GM10847 (cell line): ENCODE data around the gene GLRX3.

Experiments used
- POLR2A ChIP-seq: IDR thresholded peaks from 2 replicates; pipeline ENCODE4 v1.6.1; 2011; ENCODE audit not compliant: insufficient read length; ENCODE audit errors: extremely low read depth

GLRX3 gene

DNA sequence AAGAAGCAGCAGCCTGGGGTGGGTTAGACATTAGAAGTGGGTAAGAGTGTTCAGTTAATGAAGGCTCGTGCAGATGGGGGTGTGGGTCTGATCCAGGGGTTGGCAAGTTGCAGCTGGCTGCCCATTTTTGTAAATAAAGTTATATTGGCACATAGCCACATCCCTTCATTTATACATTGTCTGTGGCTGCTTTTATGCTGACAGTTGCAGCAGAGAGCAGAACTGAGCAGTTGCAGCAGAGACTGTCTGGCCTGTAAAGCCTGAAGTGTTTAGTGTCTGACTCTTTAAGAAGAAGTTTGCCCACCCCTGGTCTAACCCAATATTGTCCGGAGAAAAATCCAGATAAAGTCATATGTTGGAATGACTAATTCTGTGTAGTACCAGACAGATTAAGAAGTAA, 38.1 kb downstream of the GLRX3 start:
- no peak for TF ChIP-seq POLR2A

DNA sequence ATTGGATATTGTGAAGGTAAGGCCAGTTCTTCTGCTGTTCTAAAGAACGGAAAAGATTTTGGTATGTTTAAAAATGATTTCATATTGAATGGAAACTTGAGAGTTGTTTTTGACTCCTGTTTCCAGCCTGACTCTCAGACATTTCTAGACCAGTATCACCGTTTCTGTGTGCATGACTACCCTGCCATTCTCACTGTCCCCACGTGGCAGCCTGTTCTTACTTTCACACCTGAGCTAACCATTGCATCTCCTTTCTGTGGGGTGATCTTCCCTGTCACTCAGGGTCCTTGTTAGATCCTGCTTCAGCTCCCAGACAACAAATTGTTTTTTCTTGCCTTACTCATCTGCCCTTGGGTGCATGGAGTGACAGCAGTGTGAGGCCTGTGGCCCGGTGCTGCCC, 38.9 kb downstream of the GLRX3 start:
- no peak for TF ChIP-seq POLR2A

DNA sequence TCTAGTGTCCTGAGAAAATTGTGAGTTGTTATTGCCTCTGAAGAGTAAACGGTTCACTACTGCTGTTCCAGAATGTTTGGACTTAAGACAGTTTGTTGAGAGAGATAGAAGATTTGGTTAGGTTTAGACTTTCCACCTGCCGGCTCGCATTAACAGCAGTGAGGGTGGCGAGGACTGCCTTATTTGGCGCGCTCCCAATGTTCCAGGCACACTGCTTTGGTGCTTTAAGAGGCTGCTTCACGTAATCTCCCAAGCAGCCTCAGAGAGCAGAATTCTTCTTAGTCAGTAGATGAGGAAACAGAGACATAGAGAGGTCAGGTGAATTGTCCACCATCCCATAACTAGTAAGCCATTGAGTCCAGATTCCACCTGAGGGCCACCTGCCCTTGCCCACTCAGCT, 41.1 kb downstream of the GLRX3 start:
- TF ChIP-seq POLR2A = no peak

DNA sequence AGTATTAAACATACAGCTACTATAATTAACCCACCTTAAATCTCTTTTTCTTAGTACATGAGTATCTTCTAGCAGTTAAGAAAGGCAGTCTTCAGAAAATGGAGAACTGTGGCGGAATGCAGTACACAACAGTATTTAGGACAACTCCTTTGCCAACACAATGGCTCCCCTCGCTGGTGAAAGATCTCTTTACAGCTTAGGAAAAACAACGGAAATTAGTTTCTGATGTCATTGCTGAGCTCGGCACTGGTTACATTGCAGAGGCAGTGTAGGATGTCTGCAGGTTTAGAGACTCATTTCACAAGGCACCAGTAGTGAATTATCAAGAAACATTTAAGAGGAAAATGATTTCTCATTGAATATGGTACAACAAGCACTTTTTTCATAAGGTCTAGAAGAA, 43.4 kb downstream of the GLRX3 start:
- TF ChIP-seq POLR2A = no peak

DNA sequence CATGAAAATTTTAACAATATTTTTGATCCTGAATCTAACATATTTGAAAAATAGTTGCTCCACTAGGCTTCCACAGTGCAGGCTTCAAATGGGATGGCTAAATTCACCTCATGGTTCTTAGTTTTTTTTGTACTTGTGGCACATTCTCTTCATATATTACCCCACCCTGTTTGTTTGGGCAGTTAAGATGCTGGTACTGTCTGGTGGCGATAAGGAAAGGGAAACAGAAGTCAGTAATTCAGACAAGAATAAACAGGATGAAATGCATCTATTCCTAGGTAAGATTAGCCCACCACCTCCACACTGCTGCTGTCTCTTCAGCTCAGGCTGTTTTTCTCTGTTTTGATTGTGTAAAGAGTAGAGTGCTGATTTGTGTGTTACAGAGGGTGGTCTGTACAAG, 44.2 kb downstream of the GLRX3 start:
- TF ChIP-seq POLR2A = no peak

DNA sequence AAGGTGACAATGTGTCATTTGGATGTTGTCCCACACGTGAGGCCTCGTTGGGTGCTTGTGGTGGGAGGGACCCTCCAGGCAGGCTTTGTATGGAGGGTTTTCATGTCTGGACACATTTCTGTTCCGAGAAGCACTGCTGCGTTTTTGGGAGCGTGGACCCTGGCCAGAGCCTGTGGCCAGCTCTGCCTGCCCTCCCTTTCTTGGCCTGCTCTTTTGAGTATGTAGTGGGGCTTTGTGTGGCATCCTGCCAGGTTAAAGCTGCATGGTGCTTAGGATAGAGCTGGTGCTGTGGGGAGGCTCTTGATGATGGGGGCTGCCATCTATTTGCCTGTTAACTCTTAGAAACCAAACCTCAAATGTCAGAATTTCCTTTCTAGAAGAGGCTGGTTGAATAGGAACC, 45.7 kb downstream of the GLRX3 start:
- no peak for TF ChIP-seq POLR2A

DNA sequence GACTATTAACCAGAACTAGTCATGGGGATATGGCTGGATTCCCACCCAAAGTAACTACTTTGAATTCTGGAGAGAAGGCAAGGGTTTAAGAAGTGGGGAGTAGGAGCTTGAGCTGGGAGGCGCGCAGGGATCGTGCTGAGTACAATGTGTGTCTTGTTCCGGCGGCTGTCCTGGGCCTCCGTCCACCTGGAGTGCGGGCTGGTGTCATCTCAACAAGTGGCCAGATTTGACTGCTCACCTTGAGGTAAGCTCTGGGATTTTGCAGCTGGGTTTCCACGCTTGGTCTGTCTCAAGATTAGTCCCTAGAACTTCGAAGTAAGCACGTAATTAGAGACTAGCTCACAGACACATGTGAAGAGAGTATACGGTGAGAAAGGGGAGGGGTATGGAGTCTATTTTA, 49.4 kb downstream of the GLRX3 start:
- TF ChIP-seq POLR2A = no peak

DNA sequence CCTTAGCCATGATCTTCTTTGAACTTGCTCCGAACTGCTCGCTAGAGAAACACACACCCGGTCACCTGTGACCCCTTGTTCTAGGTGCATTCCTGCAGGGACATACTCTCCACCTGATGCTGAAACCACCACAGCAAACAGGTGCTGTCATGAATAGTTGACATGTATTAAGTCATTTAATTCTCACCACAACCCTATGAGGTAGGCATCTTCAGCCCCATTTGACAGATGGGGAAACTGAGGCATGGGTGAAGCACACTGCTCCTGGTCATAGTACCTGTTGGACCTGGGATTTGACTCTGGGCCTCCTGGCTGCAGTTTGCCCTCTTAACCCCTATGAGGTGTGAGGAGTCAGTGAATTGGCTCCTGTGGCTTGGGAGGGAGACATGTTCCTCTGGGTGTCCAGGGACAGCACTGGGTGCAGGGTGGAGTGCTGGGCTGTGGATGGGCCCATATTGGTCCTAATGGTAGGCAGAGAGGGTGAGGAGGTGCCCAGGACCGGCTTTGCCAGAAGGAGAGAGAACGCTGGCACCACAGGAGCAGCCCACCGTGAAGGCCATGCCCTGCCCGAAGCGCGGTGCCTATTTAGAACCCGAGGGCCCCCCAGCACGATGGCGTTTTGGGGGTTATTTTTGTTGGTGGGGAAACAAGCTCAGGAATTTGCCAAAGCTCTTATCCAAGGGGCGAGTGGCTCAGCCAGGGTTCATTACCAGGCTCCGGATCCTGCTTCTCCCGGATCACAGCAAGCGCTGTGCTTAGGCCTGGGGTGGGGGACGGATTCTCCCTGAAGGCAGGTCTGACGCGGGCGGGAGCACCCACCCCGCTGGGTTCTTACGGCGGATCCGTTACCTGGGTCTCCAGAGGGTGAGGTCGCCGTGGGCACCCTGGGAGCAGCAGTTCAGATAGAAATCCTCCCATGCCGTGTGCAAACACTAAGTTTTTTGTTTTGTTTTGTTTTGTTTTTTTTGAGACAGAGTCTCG, 52.3 kb downstream of the GLRX3 start:
- TF ChIP-seq POLR2A = no peak

DNA sequence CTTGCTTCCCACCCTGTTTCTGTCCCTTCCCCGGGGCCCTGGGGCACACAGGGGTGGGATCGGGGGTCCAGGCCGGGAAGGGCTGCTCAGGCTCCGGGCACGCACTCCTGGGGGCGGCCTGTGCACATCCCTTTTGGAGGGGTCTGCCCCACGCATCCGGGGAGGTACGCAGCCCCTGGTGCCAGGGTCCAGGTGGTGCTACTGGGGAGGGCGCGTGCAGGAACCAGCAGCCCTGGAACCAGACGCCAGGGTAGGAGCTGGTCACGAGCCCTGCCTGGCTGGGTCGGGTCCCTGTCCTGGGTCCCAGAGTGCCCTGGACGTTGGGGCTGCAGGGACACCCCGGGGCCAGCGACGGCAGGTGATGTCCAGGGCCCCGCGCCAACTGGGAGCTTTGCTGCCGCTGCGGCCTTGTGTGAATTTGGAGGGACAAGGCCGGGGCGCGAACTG, 53.4 kb downstream of the GLRX3 start:
- no peak for TF ChIP-seq POLR2A

DNA sequence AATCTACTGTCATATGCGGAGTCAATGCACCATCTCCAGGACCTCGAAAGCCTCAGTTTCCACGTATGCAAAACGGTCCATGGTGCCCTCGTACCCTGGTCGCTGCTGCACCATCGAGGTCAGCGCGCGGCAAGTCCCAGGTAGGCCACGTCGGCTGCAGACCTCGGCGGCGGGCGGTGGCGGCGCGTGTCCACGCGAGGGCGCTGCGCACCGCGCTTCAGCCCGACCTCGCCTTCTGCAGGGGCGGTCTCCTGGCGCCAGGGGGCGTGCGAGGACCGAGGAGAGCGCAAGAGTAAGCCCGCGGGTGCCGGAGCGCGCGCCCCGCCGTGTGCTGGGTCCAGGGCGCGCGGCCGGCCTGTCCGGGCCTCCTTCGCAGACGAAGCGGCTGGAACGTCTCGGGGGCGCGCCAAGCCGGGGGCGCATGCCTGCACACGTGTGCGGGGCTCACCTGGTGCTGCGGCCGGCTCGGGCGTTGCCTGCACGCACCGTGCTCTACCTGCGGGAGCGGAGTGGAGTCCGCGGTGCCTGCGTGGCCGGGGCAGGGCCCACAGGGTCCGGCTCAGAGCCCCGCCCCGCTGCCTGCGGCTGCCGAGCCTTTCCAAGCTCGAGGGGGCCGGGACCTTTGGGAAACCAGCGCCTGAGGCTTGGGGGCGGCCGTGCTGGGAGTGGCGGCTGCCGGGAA, 54.0 kb downstream of the GLRX3 start:
- TF ChIP-seq POLR2A = no peak

DNA sequence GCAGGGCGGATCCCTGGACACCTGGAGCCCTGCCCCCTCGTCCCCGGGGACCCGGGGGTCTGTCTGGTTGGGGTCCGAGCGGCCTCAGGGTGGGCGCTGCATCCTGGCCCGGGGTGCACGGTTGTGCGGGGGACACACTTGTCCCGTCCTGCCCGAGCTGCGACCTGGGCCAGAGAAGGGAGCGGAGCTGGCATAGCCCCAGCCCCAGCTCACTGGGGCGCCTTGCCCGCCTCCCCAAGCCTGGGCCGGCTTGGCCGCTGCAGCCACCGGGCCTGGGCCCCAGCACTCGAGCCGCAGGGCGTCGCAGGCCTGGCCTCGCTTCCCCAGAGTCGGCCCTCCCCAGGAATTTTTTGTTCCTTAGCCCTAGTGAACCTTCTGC, 54.5 kb downstream of the GLRX3 start:
- no peak for TF ChIP-seq POLR2A

DNA sequence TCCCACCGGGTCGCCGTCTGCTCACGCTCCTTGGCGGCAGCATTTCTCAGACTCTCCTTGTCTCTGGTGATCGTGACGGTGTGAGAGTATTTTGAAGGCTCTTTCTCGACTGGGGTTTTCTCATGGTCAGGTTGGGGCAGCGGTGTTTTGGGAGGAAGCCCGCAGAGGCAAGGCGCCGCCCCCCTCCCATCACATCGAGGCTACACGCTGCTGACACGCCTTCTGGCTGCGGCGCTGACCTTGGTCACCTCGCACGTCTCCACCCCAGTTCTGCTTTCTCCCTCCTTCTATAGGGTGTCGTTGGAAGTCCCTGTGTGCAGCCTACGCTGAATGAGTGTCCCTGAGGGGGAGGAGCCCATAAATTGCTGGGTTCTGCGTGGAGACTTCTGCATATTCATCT, 55.2 kb downstream of the GLRX3 start:
- TF ChIP-seq POLR2A = no peak

DNA sequence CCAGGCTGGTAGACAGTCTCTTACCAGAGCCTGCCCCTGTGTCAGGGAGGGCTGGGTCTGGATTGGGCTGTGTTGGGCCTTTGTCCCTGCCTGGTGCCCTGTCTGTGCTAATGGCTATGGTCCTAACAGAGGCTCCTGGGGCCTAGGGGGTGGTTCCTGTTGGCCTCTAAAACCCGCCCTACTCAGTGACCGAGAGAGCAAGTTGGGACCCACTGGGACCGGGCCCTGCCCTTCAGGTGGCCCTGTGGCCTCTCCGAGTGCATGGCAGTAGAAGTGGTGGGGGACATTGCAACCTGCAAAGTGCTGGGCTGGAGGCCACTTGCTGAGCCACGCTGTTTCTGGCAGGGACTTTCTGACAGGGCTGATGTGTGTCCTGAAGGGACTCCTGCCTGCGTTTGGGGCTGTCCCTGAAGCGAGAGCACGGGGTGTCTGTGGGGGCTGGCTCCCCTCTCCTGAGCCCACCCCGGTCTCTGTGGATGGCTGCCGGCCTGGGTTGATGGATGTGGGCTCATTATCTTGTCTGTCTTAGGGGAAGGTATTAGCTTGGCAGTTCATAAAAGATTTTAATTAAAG, 56.2 kb downstream of the GLRX3 start:
- TF ChIP-seq POLR2A = no peak

DNA sequence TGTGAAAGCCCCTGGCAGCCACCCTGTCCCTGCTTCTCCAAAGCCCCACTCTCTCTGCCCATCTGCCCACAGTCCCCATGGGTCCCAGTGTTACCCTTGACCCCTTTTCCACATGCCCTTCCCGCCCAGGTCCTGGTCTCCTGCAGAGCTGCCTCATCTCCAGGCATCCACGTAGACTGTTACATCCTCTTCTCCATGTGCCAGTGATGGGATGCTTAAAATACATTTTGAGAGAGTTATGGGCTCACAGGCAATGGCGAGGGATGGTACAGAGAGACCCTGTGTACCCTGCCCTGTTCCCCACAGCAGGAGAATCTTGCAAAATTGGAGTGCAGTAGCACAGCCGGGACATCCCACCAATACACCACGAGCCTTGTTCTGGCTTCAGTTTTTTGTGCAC, 56.8 kb downstream of the GLRX3 start:
- no peak for TF ChIP-seq POLR2A

DNA sequence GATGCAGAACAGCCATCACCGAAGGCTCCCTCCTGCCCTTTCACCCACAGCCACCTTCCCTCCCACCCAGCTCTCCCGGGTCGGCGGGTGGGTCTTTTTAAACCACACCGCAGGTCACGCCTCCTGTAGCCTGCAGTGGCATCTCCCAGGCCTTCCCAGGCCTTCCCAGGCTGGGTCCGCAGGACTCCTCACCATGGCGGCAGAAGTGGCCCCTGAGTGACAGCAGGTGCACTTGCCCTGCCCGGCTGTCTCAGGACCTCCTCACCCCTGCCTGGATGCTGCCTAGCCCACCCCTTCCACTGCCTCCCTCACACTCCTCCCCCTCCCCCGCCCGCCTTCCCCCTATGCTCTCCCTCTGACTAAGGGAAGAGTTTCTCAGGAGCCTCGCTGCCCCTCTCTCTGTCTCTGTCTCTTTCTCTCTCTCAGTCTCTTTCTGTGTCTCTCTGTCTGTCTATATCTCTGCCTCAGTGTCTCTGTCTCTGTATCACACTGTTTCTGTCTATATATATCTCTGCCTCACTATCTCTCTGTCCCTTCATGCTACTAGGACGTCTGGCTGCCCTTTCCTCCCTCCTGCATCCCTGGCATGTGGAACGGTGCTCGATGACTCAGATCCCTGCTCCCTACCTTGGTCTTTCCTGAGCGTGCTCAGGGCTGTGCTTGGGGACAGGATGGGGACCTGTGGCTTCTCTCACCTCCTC, 57.5 kb downstream of the GLRX3 start:
- TF ChIP-seq POLR2A = no peak
